ENCODE results near the gene HNRNPD. TPM values are rescaled to one million over a fixed set of nuclear protein-coding genes. Genes with fewer than 3 reads are reported as not detected.
"Not testable (repeated sequence)": the region's sequence is repeated elsewhere in the genome, so short reads cannot be mapped to it uniquely, and the experiment has no call there.

Gene HNRNPD
- total and polyA plus RNA-seq, 2 of the 13 experiments (the other 11 are each of a cell fraction or from before 2014, with no cell fraction given): 64.0 to 69.7 TPM

DNA sequence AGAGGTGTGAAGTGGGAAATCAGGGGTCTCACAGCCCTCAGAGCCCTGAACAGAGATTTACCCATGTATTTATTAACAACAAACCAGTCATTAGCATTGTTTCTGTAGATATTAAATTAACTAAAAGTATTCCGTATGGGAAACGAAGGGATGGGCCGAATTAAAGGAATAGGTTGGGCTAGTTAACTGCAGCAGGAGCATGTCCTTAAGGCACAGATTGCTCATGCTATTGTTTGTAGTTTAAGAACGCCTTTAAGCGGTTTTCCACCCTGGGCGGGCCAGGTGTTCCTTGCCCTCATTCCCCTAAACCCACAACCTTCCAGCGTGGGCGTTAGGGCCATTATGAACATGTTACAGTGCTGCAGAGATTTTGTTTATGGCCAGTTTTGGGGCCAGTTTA lies 12.5 kb upstream of the HNRNPD start:
- POLR2A ChIA-PET; CTCF ChIA-PET (ENCODE audit: low intra/inter-chr PET ratio, low total read pairs); BruUV-seq (replicated peaks): not testable (repeated sequence)

DNA sequence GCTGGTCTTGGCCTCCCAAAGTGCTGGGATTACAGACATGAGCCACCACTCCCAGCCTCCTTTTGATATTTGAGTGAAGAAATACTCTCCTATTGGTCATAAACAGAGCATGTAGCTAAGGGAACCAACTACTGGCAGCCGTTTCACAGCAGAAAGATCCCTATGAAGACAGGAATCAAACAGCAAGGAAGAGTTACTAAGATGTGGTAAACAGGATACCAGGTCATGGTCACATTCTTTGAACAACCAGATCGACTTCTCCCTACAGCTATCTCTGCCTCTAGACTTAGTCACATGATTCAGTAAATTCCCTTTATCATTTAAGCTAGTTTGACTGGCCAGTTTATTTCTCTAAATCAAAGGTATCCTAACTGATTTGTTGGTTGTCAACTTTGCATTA lies 9.0 kb upstream of the HNRNPD start:
- Histone ChIP-seq H3K4me3 (replicated peaks in 1 of 3; ENCODE audit: insufficient read depth in 1 of 3, low read depth in 2 of 3, low read length in 3 of 3) (no peak overlapping the region), H3K27ac (ENCODE audit: extremely low read length, insufficient read depth, low read length) (no peak overlapping the region), H3K27me3 (ENCODE audit: control insufficient read depth in 1 of 2, insufficient read depth in 2 of 2, low read length in 2 of 2) (no peaks in the 10 kb centered on the region), H3K4me2 (ENCODE audit: low read depth, low read length) (no peak overlapping the region), H3K79me2 (ENCODE audit: insufficient read depth, low read length) (no peaks in the 10 kb centered on the region), H3K9me3 (ENCODE audit: low read length) (peaks cover 6% of the 10 kb centered on the region; the same call in 1 of the 2 replicates), H3K36me3 (replicated peaks in 1 of 2; ENCODE audit: control insufficient read depth in 1 of 2, insufficient read depth in 2 of 2, low read length in 2 of 2) (no peaks in the 10 kb centered on the region), H3K9ac (ENCODE audit: insufficient read depth, low read depth, low read length) (no peak overlapping the region), H4K20me1 (ENCODE audit: insufficient read depth, low read length) (no peaks in the 10 kb centered on the region), H2AFZ (ENCODE audit: low read length) (no peak overlapping the region), H3K4me1 (ENCODE audit: insufficient read depth, low read length) (no peaks in the 10 kb centered on the region)
- no TSS peak for BruUV-seq (replicated peaks)
- ChIA-PET POLR2A (interaction anchor here (1.0 kb wide), 1 partner anchor 46 kb away, joined by 3 read pairs; no protein-coding TSS in a partner anchor), CTCF (ENCODE audit: low intra/inter-chr PET ratio, low total read pairs) (no interaction called here)
- FAIRE-seq: no peak
- intact Hi-C loops (cut with micrococcal nuclease; ENCODE audit: unreplicated experiment): no loop called here
- WGBS (ENCODE audit: low lambda C conversion rate): 51% methylated on average over 2 of the region's 2 CpGs
- in situ Hi-C loops (cut with HindIII; ENCODE audit: extremely low pct_ligation_motif_present, low pct_unique_long_range_greater_than_20kb): no loop called here
- DNase-seq (ENCODE audit: low spot score): no peak
- no peak for ATAC-seq
- TF ChIP-seq, protein P1, sequence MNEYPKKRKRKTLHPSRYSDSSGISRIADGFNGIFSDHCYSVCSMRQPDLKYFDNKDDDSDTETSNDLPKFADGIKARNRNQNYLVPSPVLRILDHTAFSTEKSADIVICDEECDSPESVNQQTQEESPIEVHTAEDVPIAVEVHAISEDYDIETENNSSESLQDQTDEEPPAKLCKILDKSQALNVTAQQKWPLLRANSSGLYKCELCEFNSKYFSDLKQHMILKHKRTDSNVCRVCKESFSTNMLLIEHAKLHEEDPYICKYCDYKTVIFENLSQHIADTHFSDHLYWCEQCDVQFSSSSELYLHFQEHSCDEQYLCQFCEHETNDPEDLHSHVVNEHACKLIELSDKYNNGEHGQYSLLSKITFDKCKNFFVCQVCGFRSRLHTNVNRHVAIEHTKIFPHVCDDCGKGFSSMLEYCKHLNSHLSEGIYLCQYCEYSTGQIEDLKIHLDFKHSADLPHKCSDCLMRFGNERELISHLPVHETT (CRISPR knock-in tag; conservative IDR thresholded peaks at IDR 0.05): no peak
- TF ChIP-seq, protein P2, sequence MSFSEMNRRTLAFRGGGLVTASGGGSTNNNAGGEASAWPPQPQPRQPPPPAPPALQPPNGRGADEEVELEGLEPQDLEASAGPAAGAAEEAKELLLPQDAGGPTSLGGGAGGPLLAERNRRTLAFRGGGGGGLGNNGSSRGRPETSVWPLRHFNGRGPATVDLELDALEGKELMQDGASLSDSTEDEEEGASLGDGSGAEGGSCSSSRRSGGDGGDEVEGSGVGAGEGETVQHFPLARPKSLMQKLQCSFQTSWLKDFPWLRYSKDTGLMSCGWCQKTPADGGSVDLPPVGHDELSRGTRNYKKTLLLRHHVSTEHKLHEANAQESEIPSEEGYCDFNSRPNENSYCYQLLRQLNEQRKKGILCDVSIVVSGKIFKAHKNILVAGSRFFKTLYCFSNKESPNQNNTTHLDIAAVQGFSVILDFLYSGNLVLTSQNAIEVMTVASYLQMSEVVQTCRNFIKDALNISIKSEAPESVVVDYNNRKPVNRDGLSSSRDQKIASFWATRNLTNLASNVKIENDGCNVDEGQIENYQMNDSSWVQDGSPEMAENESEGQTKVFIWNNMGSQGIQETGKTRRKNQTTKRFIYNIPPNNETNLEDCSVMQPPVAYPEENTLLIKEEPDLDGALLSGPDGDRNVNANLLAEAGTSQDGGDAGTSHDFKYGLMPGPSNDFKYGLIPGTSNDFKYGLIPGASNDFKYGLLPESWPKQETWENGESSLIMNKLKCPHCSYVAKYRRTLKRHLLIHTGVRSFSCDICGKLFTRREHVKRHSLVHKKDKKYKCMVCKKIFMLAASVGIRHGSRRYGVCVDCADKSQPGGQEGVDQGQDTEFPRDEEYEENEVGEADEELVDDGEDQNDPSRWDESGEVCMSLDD (CRISPR knock-in tag; IDR thresholded peaks at IDR 0.05; ENCODE audit: borderline replicate concordance): no peak
- TF ChIP-seq ZNF235 (CRISPR knock-in tag; IDR thresholded peaks at IDR 0.05; ENCODE audit: borderline replicate concordance) (no peak), ZFY (CRISPR knock-in tag; IDR thresholded peaks at IDR 0.05) (no peak), TCF7 (IDR thresholded peaks at IDR 0.05; ENCODE audit: low read depth) (no peak), NAIF1 (CRISPR knock-in tag; IDR thresholded peaks at IDR 0.05; ENCODE audit: borderline replicate concordance) (no peak), POLR2G (IDR thresholded peaks at IDR 0.05; ENCODE audit: low read depth, low read length) (no peak), MATR3 (CRISPR knock-in tag; IDR thresholded peaks at IDR 0.05) (no peak), RFXAP (CRISPR knock-in tag; IDR thresholded peaks at IDR 0.05; ENCODE audit: borderline replicate concordance) (no peak), TAF15 (IDR thresholded peaks at IDR 0.05; ENCODE audit: low read depth, low read length, poor library complexity, severe bottlenecking) (no peak), SIN3A (IDR thresholded peaks at IDR 0.05; ENCODE audit: borderline replicate concordance, low read depth, low read length) (no peak)
- TF ChIP-seq, protein P3, sequence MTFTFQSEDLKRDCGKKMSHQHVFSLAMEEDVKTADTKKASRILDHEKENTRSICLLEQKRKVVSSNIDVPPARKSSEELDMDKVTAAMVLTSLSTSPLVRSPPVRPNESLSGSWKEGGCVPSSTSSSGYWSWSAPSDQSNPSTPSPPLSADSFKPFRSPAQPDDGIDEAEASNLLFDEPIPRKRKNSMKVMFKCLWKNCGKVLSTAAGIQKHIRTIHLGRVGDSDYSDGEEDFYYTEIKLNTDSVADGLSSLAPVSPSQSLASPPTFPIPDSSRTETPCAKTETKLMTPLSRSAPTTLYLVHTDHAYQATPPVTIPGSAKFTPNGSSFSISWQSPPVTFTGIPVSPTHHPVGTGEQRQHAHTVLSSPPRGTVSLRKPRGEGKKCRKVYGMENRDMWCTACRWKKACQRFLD (CRISPR knock-in tag; IDR thresholded peaks at IDR 0.05; ENCODE audit: borderline replicate concordance): no peak

More for the DNA sequence above, 12.5 kb upstream of the HNRNPD start:
- intact Hi-C loops (cut with micrococcal nuclease; ENCODE audit: unreplicated experiment); H3K4me3 ChIP-seq (replicated peaks in 1 of 3; ENCODE audit: insufficient read depth in 1 of 3, low read depth in 2 of 3, low read length in 3 of 3); in situ Hi-C loops (cut with HindIII; ENCODE audit: extremely low pct_ligation_motif_present, low pct_unique_long_range_greater_than_20kb); H2AFZ ChIP-seq (ENCODE audit: low read length); H3K79me2 ChIP-seq (ENCODE audit: insufficient read depth, low read length); ATAC-seq; H3K27me3 ChIP-seq (ENCODE audit: control insufficient read depth in 1 of 2, insufficient read depth in 2 of 2, low read length in 2 of 2); H3K36me3 ChIP-seq (replicated peaks in 1 of 2; ENCODE audit: control insufficient read depth in 1 of 2, insufficient read depth in 2 of 2, low read length in 2 of 2); H3K4me2 ChIP-seq (ENCODE audit: low read depth, low read length); H4K20me1 ChIP-seq (ENCODE audit: insufficient read depth, low read length); H3K27ac ChIP-seq (ENCODE audit: extremely low read length, insufficient read depth, low read length); H3K9ac ChIP-seq (ENCODE audit: insufficient read depth, low read depth, low read length); H3K4me1 ChIP-seq (ENCODE audit: insufficient read depth, low read length); H3K9me3 ChIP-seq (ENCODE audit: low read length); FAIRE-seq; DNase-seq (ENCODE audit: low spot score): not testable (repeated sequence)
- TF ChIP-seq ZNF761 (CRISPR knock-in tag; conservative IDR thresholded peaks at IDR 0.05): peak; percentile 95
- 83% methylated on average over 4 of the region's 8 CpGs for WGBS (ENCODE audit: low lambda C conversion rate)

Measured in HepG2 (cell line).